Stimulated activated naive B cell treated with anti-CD40 and anti-IgM and Interleukin-4, amounts not matched to agents 10 μg/mL and 1 μg/mL and 100 μg/mL, for 72 hours (primary cell): ENCODE measurements around the gene AEBP1.

Experiments used
- ATAC-seq, 2 donors: fragments of 150-1000 bp; cut with Tn5 transposase; replicated peaks; 2 replicates each; pipeline ENCODE4 v1.10.0; 2021; ENCODE audit warnings: moderate library complexity in 1 of 2
- DNase-seq: peaks from one replicate; pipeline ENCODE4 v3.0.0; 2021
- H3K27ac Mint-ChIP-seq: one replicate; pipeline ENCODE4 v1.8.0; 2022; ENCODE audit warnings: mild to moderate bottlenecking, mixed read lengths
- H3K27me3 Mint-ChIP-seq, 2 donors: one replicate each; pipeline ENCODE4 v1.8.0; 2022; ENCODE audit warnings: mixed read lengths in 2 of 2
- H3K36me3 Mint-ChIP-seq, 2 donors: one replicate each; pipeline ENCODE4 v1.8.0; 2022; ENCODE audit warnings: mixed read lengths in 2 of 2, mild to moderate bottlenecking in 1 of 2
- H3K4me1 Mint-ChIP-seq, 2 donors: one replicate each; pipeline ENCODE4 v1.8.0; 2022; ENCODE audit warnings: mixed read lengths in 2 of 2, mild to moderate bottlenecking in 1 of 2
- H3K4me3 Mint-ChIP-seq, 2 donors: one replicate each; pipeline ENCODE4 v1.8.0; 2022; ENCODE audit warnings: mild to moderate bottlenecking in 2 of 2, mixed read lengths in 2 of 2, moderate library complexity in 1 of 2
- H3K9me3 Mint-ChIP-seq, 2 donors: one replicate each; pipeline ENCODE4 v1.8.0; 2022; ENCODE audit warnings: mixed read lengths in 2 of 2, mild to moderate bottlenecking in 1 of 2

AEBP1 gene

GRCh38 chr7:44158873-44159631, 54.9 kb downstream of the AEBP1 start:
- no peak overlapping the region for H3K27ac Mint-ChIP-seq
- H3K4me1 Mint-ChIP-seq = no peaks in the 10 kb centered on the region
- ATAC-seq = no peak
- no peaks in the 10 kb centered on the region for H3K36me3 Mint-ChIP-seq
- no peaks in the 10 kb centered on the region for H3K27me3 Mint-ChIP-seq
- peaks cover 0 to under 1% of the 10 kb centered on the region in 2 donors for H3K9me3 Mint-ChIP-seq
- no peak for DNase-seq
- H3K4me3 Mint-ChIP-seq = no peak overlapping the region

- H3K9me3 Mint-ChIP-seq = peaks cover 2 to 8% of the 10 kb centered on the region in 2 donors
- ATAC-seq (no peak), DNase-seq (no peak)
- no peak overlapping the region for H3K4me3 Mint-ChIP-seq
- no peak overlapping the region for H3K27ac Mint-ChIP-seq
- peaks cover 0 to 2% of the 10 kb centered on the region in 2 donors for H3K36me3 Mint-ChIP-seq
- H3K4me1 Mint-ChIP-seq = no peaks in the 10 kb centered on the region
- H3K27me3 Mint-ChIP-seq = no peaks in the 10 kb centered on the region
Observed at GRCh38 chr7:44159824-44160630, 55.9 kb downstream of the AEBP1 start.

GRCh38 chr7:44161371-44161770, 57.2 kb downstream of the AEBP1 start:
- Mint-ChIP-seq H3K9me3 (peaks cover 2 to 12% of the 10 kb centered on the region in 2 donors), H3K27me3 (no peaks in the 10 kb centered on the region), H3K36me3 (peaks cover 0 to 2% of the 10 kb centered on the region in 2 donors), H3K4me3 (no peak overlapping the region), H3K4me1 (no peaks in the 10 kb centered on the region), H3K27ac (no peak overlapping the region)
- no peak for DNase-seq
- no peak for ATAC-seq

GRCh38 chr7:44162179-44162578, 58.0 kb downstream of the AEBP1 start:
- ATAC-seq (no peak), DNase-seq (no peak)
- peaks cover 0 to 2% of the 10 kb centered on the region in 2 donors for H3K4me1 Mint-ChIP-seq
- H3K27ac Mint-ChIP-seq = no peak overlapping the region
- no peak overlapping the region for H3K4me3 Mint-ChIP-seq
- H3K9me3 Mint-ChIP-seq = peaks cover 2 to 12% of the 10 kb centered on the region in 2 donors
- H3K27me3 Mint-ChIP-seq = no peaks in the 10 kb centered on the region
- H3K36me3 Mint-ChIP-seq = peaks cover 0 to 2% of the 10 kb centered on the region in 2 donors

GRCh38 chr7:44162785-44163395, 58.7 kb downstream of the AEBP1 start:
- no peak overlapping the region for H3K4me3 Mint-ChIP-seq
- H3K9me3 Mint-ChIP-seq = peaks cover 2 to 12% of the 10 kb centered on the region in 2 donors
- no peak overlapping the region for H3K27ac Mint-ChIP-seq
- H3K27me3 Mint-ChIP-seq = no peaks in the 10 kb centered on the region
- no peak for DNase-seq
- no peak for ATAC-seq
- peaks cover 0 to 2% of the 10 kb centered on the region in 2 donors for H3K36me3 Mint-ChIP-seq
- peaks cover 5 to 9% of the 10 kb centered on the region in 2 donors for H3K4me1 Mint-ChIP-seq

GRCh38 chr7:44163591-44163990, 59.4 kb downstream of the AEBP1 start:
- Mint-ChIP-seq H3K9me3 (peaks cover 2 to 12% of the 10 kb centered on the region in 2 donors), H3K4me3 (no peak overlapping the region), H3K4me1 (peaks cover 7 to 16% of the 10 kb centered on the region in 2 donors), H3K27me3 (no peaks in the 10 kb centered on the region), H3K27ac (no peak overlapping the region), H3K36me3 (peaks cover 0 to 2% of the 10 kb centered on the region in 2 donors)
- ATAC-seq (no peak), DNase-seq (no peak)
